Body of pancreas (tissue), 4 donors: Measurements from ENCODE around the gene GFY.

Experiments
- POLR2A ChIP-seq, 3 donors: fragments of 450-650 bp; IDR thresholded peaks; one replicate each; pipeline ENCODE4 v1.6.1; 2016; ENCODE audit warnings: antibody characterized with exemption in 3 of 3, mild to moderate bottlenecking in 2 of 3
- TF ChIP-seq, protein P1 (sequence below), 7 experiments: fragments of 450-650 bp in 4 of 7; fragments of 200-600 bp in 3 of 7; sonication (generic) in 3 of 7; IDR thresholded peaks; one replicate each; pipeline ENCODE4 v1.5.1; 2016 to 2019; ENCODE audit warnings: antibody characterized with exemption in 7 of 7

DNA sequence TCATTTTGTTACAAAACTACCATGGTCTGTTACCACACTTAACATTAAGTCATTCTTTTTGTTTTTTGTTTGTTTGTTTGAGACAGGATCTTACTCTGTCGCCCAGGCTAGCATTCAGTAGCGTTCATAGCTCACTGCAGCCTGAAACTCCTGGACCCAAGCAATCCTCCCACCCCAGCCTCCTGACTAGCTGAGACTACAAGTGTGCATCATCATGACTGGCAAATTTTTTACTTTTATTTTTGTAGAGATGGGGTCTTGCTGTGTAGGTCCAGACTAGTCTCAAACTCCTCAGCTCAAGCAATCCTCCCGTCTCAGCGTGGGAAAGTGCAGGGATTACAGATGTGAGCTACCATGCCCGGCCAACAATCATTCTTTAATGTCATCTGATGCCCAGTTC is 31.1 kb downstream of the GFY start:
- TF ChIP-seq, protein P1, sequence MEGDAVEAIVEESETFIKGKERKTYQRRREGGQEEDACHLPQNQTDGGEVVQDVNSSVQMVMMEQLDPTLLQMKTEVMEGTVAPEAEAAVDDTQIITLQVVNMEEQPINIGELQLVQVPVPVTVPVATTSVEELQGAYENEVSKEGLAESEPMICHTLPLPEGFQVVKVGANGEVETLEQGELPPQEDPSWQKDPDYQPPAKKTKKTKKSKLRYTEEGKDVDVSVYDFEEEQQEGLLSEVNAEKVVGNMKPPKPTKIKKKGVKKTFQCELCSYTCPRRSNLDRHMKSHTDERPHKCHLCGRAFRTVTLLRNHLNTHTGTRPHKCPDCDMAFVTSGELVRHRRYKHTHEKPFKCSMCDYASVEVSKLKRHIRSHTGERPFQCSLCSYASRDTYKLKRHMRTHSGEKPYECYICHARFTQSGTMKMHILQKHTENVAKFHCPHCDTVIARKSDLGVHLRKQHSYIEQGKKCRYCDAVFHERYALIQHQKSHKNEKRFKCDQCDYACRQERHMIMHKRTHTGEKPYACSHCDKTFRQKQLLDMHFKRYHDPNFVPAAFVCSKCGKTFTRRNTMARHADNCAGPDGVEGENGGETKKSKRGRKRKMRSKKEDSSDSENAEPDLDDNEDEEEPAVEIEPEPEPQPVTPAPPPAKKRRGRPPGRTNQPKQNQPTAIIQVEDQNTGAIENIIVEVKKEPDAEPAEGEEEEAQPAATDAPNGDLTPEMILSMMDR (IDR thresholded peaks at IDR 0.05), result no peak
- no peak for TF ChIP-seq POLR2A (IDR thresholded peaks at IDR 0.05)
